GM19372 (cell line): ENCODE results near the gene ZNF277.

Experiments
- ATAC-seq: cut with Tn5 transposase; IDR thresholded peaks from one replicate; pipeline ENCODE4 v1.9.1; 2021; ENCODE audit warnings: mild to moderate bottlenecking, low read depth, moderate library complexity; ENCODE audit not compliant: unreplicated experiment

Gene ZNF277

GRCh38 chr7:112336936-112337576 is 130.6 kb downstream of the ZNF277 start:
- ATAC-seq: no peak

- no peak for ATAC-seq
Measured at GRCh38 chr7:112337892-112338291, 131.4 kb downstream of the ZNF277 start.

DNA sequence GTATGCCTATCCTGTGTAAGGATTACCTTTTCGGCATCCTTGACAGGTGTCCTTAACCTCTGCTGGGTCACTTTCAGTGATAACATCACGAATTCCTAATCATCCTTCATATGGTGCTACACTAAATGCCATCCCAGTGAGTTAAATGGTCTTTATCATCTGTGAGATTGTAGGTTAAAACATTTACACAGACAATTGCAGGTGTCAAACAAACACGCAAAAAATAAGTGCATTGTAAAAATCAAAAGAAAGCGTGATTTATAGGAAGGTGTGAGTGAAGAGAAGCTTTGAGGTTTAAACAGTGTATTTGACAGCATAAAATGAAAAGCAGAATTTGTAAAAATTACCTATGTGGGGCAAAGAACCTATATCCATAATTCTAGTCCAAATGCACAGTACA is 132.3 kb downstream of the ZNF277 start:
- ATAC-seq: no peak

DNA sequence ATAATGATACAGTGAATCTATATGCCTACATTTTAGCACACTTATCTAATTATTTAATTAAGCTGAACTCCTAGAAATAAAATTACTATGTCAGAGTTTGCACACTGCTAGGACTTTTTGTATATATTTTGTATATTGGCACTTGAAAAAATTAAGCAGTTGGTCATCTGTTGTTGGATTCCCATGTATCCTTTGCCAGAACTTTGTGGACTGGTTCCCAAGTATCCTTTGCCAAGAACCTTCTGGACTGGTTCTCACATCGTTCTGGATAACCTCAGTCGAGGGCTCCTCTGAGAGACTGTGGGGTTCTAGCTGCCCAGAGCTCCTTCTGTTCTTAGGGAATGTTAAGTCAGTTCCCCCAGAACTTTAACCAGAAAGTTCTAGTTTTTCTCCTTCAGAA is 135.0 kb downstream of the ZNF277 start:
- no peak for ATAC-seq

GRCh38 chr7:112346381-112347060 is 140.0 kb downstream of the ZNF277 start:
- no peak for ATAC-seq

DNA sequence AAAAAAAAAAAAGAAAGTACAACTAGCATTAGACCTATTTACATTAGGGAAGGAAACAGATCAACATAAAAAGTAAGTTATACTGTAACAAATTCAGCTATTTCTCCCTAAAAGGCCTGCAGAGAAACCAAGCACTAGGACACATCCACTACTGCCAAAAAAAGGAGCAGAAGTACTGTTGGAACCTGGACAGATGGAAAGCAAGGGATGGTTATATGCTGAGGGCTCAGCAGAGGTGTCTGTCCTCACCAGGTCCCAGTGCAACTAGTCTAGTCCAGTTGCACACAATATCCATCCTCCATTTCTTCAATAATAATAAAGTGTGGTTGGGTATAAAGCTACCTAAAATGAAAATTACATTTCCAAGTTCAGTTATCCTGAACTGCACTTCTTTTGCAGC is 140.6 kb downstream of the ZNF277 start:
- ATAC-seq: no peak

- ATAC-seq: no peak
Measured at GRCh38 chr7:112350585-112350984, 144.1 kb downstream of the ZNF277 start.

DNA sequence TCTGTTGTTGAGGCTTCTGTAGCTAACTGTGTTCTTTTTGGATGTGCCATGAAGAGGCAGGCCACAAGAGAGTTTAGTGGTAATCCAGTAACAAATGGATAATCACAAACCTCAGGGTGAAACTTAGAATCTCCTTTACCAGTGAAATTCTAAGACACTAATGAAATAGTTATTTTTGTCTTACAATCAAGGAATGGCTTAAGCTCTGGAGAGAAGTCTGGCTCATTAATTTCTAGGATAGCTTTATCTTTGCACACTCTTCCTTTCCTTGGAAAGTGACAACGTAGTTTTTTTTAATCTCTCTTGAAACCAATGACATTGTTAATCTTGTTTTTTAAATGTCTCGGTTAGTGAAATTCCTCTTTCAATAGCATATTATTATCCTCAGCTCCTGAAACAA is 150.1 kb downstream of the ZNF277 start:
- no peak for ATAC-seq

DNA sequence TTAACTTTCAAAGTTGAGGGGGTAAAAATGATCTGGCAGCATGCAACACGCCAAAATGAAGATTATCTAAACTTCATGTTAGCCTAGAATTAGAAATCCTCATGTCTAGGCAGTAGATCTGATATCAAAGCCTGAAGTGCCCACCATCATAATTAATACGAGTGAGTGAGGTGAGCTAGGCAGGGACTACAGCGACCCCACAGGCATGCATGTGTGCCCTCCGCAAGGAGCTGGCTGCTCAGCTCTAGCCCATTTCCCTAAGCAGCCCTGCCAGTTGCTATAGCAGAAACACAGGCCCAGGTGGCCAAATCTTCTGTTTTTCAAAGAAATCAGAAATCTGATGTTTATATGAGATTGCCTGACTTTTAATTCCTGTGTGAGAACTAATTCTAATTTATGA is 150.6 kb downstream of the ZNF277 start:
- no peak for ATAC-seq

- no peak for ATAC-seq
Measured at GRCh38 chr7:112358513-112358912, 152.0 kb downstream of the ZNF277 start.

DNA sequence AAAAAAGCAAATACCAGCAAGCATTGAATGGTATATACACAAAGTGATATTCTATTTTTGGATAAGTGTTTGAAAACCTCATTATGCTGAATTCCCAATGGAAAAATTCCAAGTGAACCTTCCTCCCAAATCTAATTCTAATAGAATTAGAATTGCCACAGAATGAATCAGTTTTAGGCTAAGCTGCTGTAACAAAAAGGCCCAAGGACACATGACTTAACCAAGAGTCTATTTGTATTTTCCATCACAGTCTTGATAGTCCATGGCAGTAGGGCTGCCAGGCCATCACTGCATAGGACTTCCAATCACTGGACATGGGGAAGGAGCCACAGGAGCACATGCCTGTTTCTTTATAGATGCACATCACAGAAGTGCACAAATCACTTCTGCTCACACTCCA is 152.6 kb downstream of the ZNF277 start:
- ATAC-seq: no peak

DNA sequence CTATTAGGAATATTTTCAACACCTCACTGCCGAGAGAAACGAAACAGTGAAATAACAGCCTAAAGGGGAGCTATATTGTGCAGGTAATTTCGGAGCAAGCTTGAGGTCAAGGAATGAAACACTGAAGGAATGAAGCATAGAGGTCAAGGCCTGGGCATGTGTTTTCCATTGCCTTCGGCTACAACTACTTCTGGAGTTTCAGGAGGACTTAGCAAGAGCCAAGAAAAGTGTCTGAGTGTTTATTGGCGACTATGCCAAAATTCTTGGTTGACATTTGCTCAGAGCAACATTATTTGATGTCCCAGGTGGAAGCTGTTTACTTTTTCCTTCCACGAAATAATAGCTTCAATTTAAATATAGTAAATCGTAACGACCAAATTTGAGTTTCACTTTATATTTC is 154.2 kb downstream of the ZNF277 start:
- no peak for ATAC-seq

DNA sequence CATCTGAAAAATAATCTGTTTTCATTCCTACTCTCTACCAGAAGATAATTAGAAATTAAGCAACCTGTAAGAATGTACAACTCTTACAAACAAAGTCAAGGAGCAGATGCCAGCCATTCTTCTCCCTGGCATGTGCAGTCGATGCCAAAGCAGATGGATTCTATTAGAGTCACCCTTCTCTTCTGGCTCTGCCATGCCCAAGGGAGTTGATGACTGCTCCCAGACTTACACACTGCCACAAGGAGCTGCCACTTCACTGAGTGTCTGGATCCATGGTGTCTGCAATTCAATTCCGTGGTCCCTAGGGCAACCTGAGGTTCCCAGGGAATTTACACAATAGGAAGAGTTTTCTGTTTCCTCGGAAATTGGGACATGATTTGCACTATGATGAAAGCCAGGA is 154.7 kb downstream of the ZNF277 start:
- no peak for ATAC-seq

GRCh38 chr7:112362053-112362650 is 155.7 kb downstream of the ZNF277 start:
- no peak for ATAC-seq

GRCh38 chr7:112362731-112363131 is 156.2 kb downstream of the ZNF277 start:
- ATAC-seq: no peak

DNA sequence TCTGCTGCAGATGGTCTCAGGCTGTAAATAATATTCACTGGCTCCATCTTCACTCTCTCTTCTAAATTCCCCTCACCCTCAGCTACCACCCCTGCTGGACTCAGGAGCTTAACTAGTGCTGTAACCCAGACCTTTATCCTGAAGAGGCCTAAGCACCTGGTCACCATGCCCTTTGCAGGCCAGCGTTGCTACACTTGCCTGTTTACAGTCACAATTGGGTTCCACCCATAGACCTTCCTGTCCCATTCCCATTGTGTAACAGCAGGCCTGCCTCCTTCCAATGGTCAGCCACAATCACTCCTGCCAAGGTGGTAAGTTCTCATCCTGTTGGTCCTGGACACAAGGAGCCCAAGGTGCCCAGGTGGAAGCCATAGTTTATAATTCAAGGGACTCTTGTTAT is 157.9 kb downstream of the ZNF277 start:
- no peak for ATAC-seq

- no peak for ATAC-seq
Measured at GRCh38 chr7:112365551-112365950, 159.1 kb downstream of the ZNF277 start.

- no peak for ATAC-seq
Measured at GRCh38 chr7:112366886-112367285, 160.4 kb downstream of the ZNF277 start.

DNA sequence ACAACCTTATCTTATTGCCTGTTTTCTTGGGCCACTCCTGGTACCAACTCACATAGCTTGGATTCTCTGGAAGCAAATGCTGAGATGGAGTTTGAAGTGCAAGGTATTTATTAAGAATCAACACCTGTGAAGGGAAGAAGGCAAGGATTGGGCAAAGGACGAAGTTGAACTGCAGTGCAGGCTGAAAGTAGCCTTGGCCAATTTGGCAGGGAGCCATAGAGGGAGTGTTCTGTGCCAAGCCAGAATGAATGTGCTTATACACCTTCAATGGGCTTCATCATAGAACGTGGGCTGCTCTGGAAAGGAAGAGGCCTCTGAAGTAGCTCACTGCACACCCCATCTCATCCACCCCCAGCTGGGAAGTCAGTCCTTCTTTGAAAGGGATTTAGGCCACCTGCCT is 163.9 kb downstream of the ZNF277 start:
- no peak for ATAC-seq

DNA sequence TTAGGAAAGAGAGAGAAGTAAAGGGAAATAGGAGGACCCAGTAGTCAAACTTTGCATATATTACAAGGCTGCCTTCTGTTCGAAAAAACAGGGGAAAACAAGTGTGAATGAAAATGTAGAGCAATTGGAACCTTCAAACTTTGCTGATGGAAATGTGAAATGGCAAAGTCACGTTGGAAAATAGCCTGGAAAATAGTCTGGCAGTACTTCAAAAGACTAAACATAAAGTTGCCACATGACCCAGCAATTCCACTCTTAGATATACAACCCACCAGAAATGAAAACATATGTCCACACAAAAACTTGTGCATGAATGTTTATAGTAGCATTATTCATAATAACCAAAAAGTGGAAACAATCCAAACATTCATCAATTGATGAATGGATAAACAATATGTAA is 165.2 kb downstream of the ZNF277 start:
- no peak for ATAC-seq

GRCh38 chr7:112372101-112372500 is 165.6 kb downstream of the ZNF277 start:
- ATAC-seq: no peak

DNA sequence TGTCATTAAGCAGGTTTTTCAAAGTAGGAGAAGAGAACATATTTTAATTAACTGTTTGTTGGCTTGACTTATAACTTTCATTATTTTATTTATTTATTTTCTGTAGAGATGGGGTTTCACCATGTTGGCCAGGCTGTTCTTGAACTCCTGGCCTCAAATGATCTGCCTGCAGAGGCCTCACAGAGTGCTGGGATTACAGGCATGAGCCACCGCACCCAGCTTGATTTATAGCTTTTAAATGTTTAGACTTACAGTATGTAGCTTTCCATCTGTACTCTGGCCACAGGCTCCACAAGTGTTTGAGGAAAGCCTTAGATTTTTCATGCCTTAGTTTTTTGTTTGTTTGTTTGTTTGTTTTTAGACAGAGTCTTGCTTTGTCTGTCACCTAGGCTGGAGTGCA is 171.1 kb downstream of the ZNF277 start:
- ATAC-seq: no peak
